DMS53 treated with DMSO at 0.1 percent for 48 hours (cell line): Measurements from ENCODE around the gene TRABD.

Experiments
- DNase-seq: peaks from one replicate; lab custom pipeline; 2025; ENCODE audit not compliant: unreplicated experiment; lab: John Stamatoyannopoulos, UW

Gene TRABD

GRCh38 chr22:50173311-50173982 lies 12.3 kb upstream of the TRABD start:
- no peak for DNase-seq

- DNase-seq: no peak
Measured at GRCh38 chr22:50173983-50174355, 11.7 kb upstream of the TRABD start.

- no peak for DNase-seq
Measured at GRCh38 chr22:50174382-50175190, 11.1 kb upstream of the TRABD start.

GRCh38 chr22:50175191-50175461 lies 10.6 kb upstream of the TRABD start:
- no peak for DNase-seq

GRCh38 chr22:50175921-50176849 lies 9.5 kb upstream of the TRABD start:
- DNase-seq: no peak

- no peak for DNase-seq
Measured at GRCh38 chr22:50176850-50177536, 8.7 kb upstream of the TRABD start.

GRCh38 chr22:50177537-50178470 lies 7.9 kb upstream of the TRABD start:
- no peak for DNase-seq

- no peak for DNase-seq
Measured at GRCh38 chr22:50178471-50178864, 7.2 kb upstream of the TRABD start.

GRCh38 chr22:50178871-50179869 lies 6.5 kb upstream of the TRABD start:
- DNase-seq: no peak

- no peak for DNase-seq
Measured at GRCh38 chr22:50179937-50180726, 5.6 kb upstream of the TRABD start.

GRCh38 chr22:50180727-50181521 lies 4.8 kb upstream of the TRABD start:
- DNase-seq: no peak

GRCh38 chr22:50182176-50183081 lies 3.3 kb upstream of the TRABD start:
- DNase-seq: no peak

GRCh38 chr22:50183141-50183971 lies 2.4 kb upstream of the TRABD start:
- no peak for DNase-seq

- no peak for DNase-seq
Measured at GRCh38 chr22:50184004-50184901, 1.5 kb upstream of the TRABD start.
